Measurements from ENCODE around the gene NUDT8. TPM values are rescaled to one million over a fixed set of nuclear protein-coding genes. Genes with fewer than 3 reads are reported as not detected.

Gene NUDT8
- total RNA-seq (2022; extraction: Qiagen RNA extraction) = 7.1 to 14.5 TPM (median 14.0 TPM) in 5 replicates

DNA sequence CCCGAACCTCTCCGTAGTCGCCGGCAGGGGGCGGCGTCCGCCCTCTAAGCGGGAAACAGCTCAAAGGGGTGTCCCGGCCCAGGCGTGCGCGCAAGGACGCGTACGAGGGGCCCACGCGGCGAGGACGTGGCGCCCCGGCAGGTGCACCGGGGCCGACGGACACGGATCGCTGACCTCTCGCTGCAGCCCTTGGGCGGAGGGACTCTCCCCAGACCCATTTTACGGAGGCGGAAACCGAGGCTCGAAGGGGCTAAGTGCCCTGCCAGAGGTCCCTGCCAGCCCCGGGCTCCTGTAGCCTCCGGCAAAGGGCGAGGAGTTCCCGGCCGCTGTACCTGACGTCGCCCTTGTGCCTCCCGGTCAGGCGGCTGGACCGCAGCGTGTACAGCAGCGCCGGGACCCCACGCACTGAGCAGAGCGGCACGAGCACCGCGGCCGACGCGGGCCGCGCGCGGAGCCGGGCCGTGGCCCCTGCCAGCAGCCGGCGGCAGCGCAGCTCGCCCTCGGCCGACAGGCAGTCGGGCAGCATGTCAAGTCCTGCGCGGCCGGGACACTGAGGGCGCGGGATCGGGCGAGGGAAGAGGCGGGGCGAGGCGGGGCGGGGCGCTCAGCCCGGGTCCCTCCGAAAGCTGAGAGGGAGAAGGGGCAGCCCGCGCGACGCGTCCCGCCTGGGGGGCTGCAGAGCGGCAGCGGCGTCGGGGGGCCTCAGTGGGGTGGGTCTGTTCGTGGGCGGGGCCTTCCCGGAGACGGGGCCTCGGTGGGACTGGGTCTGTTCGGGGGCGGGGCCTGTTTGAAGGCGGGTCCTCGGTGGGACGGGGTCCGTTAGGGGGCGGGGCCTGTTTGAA lies at the start of gene NUDT8:
NUDT8 (minus strand) TSS at position 552 of the 842 bp plus-strand sequence; CDS start at position 526, 26 bp downstream.

DNA sequence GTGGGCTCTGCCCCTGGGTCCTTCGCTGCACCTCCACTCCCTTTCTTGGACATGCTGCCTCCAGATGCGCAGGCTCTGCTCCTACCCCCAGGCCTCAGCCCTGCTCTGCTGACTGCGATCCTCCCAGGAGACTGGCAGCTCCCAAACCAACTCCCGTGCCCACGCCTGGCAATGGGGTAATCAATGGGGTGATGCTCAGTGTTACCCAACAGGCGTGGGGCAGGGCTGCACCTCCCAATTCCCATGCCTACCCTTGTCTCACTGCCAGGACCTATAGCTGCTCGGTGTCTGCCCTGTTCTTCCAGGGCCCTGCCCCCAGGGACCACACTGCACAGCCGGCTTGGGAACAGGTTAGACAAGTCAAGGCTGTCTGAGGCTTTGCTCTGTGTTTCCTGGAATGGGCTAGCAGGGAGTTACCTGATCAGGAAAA lies 44.7 kb upstream of the NUDT8 start, which contains the start of gene ALDH3B2:
ALDH3B2 (minus strand) TSS at position 182 of the 430 bp plus-strand sequence. CDS start 7,688 bp downstream, outside the sequence.

GRCh38 chr11:67639438-67639859 lies 9.7 kb upstream of the NUDT8 start, which contains the start of gene TBX10:
TSS of gene TBX10 (minus strand) at chr11:67639763. CDS start at chr11:67639472, 291 bp downstream.

DNA sequence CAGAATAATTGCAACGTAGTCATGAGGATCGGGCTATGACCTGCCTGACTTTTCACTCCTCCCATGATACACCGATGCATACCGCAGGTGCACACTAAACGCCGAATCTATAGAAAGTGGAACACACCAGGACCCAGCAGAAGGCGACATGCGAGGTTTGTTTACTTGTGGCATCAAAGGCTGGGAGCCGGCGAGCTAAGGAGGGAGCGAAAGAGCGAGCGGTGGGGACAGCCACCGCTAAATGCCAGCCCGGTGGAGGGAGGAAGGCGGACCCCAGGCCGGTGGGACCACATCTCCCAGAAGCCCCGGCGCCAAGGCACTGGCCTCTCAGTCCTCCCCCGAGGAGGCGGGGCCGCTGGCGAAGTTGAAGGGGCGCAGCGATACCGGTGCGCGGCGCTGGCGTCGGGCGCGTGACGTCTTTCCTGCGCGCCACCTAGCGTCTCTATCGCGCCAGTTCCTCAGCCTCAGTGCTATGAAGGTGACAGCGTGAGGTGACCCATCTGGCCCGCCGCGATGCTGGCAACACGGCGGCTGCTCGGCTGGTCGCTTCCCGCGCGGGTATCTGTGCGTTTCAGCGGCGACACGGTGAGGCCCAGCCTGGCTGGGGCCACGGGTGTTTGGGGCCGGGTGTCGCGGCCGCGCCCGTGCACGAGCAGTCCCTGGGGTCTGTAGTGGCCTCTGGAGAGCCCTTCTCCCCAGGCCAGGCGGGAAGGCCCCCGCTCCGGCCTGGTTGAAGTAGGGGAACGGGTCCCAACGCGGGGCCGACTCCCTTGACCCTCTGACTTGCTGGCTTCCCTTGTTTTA lies 23.0 kb downstream of the NUDT8 start, which contains the start of gene NDUFV1:
NDUFV1 (plus strand) TSS at position 445 of the 804 bp plus-strand sequence; CDS start at position 514, 69 bp downstream.

DNA sequence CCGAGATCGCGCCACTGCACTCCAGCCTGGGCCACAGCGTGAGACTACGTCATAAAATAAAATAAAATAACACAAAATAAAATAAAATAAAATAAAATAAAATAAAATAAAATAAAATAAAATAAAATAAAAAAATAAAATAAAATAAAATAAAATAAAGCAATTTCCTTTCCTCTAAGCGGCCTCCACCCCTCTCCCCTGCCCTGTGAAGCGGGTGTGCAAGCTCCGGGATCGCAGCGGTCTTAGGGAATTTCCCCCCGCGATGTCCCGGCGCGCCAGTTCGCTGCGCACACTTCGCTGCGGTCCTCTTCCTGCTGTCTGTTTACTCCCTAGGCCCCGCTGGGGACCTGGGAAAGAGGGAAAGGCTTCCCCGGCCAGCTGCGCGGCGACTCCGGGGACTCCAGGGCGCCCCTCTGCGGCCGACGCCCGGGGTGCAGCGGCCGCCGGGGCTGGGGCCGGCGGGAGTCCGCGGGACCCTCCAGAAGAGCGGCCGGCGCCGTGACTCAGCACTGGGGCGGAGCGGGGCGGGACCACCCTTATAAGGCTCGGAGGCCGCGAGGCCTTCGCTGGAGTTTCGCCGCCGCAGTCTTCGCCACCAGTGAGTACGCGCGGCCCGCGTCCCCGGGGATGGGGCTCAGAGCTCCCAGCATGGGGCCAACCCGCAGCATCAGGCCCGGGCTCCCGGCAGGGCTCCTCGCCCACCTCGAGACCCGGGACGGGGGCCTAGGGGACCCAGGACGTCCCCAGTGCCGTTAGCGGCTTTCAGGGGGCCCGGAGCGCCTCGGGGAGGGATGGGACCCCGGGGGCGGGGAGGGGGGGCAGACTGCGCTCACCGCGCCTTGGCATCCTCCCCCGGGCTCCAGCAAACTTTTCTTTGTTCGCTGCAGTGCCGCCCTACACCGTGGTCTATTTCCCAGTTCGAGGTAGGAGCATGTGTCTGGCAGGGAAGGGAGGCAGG lies 46.2 kb downstream of the NUDT8 start, which contains the start of gene GSTP1:
GSTP1 (plus strand) TSS at position 566 of the 958 bp plus-strand sequence; CDS start at position 598, 32 bp downstream.

Other genes starting within 250 kb of the NUDT8 start
- 21.8 to 35.3 TPM (median 28.7 TPM) in 5 replicates for gene RAD9A, start 238.0 kb downstream of the NUDT8 start, total RNA-seq (2022; extraction: Qiagen RNA extraction)
- gene PPP1CA, start 228.1 kb downstream of the NUDT8 start, total RNA-seq (2022; extraction: Qiagen RNA extraction) = 266 to 289 TPM (median 280 TPM) in 5 replicates
- 0.05 to 0.11 TPM (median 0.07 TPM) in 4 of 5 replicates, not detected in the other for gene TBC1D10C, start 225.9 kb downstream of the NUDT8 start, total RNA-seq (2022; extraction: Qiagen RNA extraction)
- 0.08 to 0.21 TPM (median 0.13 TPM) in 5 replicates for gene CARNS1, start 214.3 kb downstream of the NUDT8 start, total RNA-seq (2022; extraction: Qiagen RNA extraction)
- gene RPS6KB2, start 201.4 kb downstream of the NUDT8 start, total RNA-seq (2022; extraction: Qiagen RNA extraction) = 39.1 to 52.9 TPM (median 48.1 TPM) in 5 replicates
- gene PTPRCAP, start 192.3 kb downstream of the NUDT8 start, total RNA-seq (2022; extraction: Qiagen RNA extraction) = 0.24 to 0.72 TPM (median 0.29 TPM) in 4 of 5 replicates, not detected in the other
- 49.3 to 62.5 TPM (median 58.8 TPM) in 5 replicates for gene CORO1B, start 186.5 kb downstream of the NUDT8 start, total RNA-seq (2022; extraction: Qiagen RNA extraction)
- gene GPR152, start 177.2 kb downstream of the NUDT8 start, total RNA-seq (2022; extraction: Qiagen RNA extraction) = 0.15 TPM in 1 of 5 replicates, not detected in the others
- not detected in 5 replicates for gene CABP4, start 174.6 kb downstream of the NUDT8 start, total RNA-seq (2022; extraction: Qiagen RNA extraction)
- gene TMEM134, start 160.7 kb downstream of the NUDT8 start, total RNA-seq (2022; extraction: Qiagen RNA extraction) = 50.3 to 69.2 TPM (median 65.5 TPM) in 5 replicates
- 36.9 to 47.3 TPM (median 45.7 TPM) in 5 replicates for gene AIP, start 146.9 kb downstream of the NUDT8 start, total RNA-seq (2022; extraction: Qiagen RNA extraction)
- gene PITPNM1, start 124.6 kb downstream of the NUDT8 start, total RNA-seq (2022; extraction: Qiagen RNA extraction) = 32.0 to 48.9 TPM (median 39.8 TPM) in 5 replicates
- 57.9 to 85.6 TPM (median 80.6 TPM) in 5 replicates for gene CDK2AP2, start 121.8 kb downstream of the NUDT8 start, total RNA-seq (2022; extraction: Qiagen RNA extraction)
- gene CABP2, start 106.5 kb downstream of the NUDT8 start, total RNA-seq (2022; extraction: Qiagen RNA extraction) = not detected in 5 replicates
- gene GSTP1, start 46.1 kb downstream of the NUDT8 start, total RNA-seq (2022; extraction: Qiagen RNA extraction) = 1,477 to 1,695 TPM (median 1,644 TPM) in 5 replicates
- gene NDUFV1, start 23.0 kb downstream of the NUDT8 start, total RNA-seq (2022; extraction: Qiagen RNA extraction) = 144 to 155 TPM (median 149 TPM) in 5 replicates
- not detected in 5 replicates for gene TBX10, start 9.8 kb upstream of the NUDT8 start, total RNA-seq (2022; extraction: Qiagen RNA extraction)
- 0.87 to 1.4 TPM (median 1.2 TPM) in 5 replicates for gene ACY3, start 20.8 kb upstream of the NUDT8 start, total RNA-seq (2022; extraction: Qiagen RNA extraction)
- gene ALDH3B2, start 44.7 kb upstream of the NUDT8 start, total RNA-seq (2022; extraction: Qiagen RNA extraction) = not detected in 5 replicates

Data from A549 treated with Mapracorat at 1 μM for 4 hours (cell line).